Retina (tissue), 1 donor: Measurements from ENCODE around the gene NR2E3.
A peak's percentile ranks its signal among the peaks of the same experiment; 100 is the strongest.

Experiments used
- DNase-seq: peaks from one replicate; pipeline ENCODE4 v3.0.0-alpha.2; 2016

The NR2E3 gene

GRCh38 chr15:71810256-71811035 lies at the start of gene NR2E3:
TSS of gene NR2E3 (plus strand) at chr15:71810554. CDS start at chr15:71810744, 190 bp downstream.
- DNase-seq: no peak

DNA sequence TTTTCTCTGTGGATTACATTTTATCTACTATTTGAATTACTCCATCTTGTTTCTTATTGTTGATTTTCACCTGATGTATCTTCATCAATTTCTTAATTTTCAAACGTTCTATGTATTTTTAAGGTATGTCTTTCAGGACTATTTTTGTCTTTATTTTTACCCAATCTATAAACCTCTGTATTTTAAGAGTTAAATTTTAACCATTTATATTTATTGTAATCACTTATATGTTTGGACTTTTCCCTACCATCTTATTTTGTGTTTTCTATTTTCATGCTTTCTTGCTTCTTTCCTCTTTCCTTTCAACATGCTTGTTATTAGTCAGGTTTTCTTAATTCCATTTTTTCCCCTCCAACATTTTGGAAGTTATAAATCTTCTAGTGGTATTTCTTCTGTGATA lies 49.5 kb upstream of the NR2E3 start:
- DNase-seq: no peak

DNA sequence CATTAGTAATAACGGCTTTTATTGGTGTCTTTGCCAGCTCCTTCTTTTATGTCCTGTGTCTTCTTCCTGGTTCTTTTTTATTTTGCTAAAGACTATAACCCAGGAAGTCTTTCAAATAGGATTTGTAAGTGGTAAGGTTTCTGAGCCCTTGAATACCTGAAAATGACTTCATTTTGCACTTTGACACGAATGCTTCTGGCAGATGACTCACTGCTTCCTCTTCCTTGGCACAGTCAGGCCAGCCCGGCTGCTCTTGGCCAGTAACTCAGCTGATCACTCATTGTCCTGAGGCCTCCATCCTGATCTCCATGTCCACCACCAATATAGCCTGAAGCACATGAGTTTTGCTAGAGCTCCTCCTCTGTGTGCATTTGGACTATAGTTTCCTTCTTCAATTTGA lies 48.7 kb upstream of the NR2E3 start:
- no peak for DNase-seq

GRCh38 chr15:71768184-71768583 lies 42.2 kb upstream of the NR2E3 start:
- no peak for DNase-seq

- no peak for DNase-seq
Measured at GRCh38 chr15:71773206-71773859, 37.0 kb upstream of the NR2E3 start.

GRCh38 chr15:71775856-71776255 lies 34.5 kb upstream of the NR2E3 start:
- no peak for DNase-seq

DNA sequence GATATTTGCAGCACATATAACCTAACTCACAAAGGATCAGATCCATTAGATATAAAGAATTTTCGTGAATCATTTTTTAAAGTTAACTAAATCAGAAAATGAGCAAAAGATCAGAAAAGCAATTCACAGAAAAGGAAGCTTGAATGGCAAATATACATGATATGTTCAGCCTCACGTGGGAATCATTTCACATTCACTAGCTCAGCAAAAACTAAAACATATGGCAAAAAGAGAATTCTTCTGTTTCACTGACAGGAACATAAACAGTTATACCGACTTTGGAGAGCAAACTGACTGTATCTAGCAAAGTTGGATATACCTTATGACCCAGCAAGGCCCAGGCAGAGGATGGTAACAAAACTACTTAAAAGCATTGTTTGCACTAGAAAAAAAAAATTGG lies 34.0 kb upstream of the NR2E3 start:
- no peak for DNase-seq

DNA sequence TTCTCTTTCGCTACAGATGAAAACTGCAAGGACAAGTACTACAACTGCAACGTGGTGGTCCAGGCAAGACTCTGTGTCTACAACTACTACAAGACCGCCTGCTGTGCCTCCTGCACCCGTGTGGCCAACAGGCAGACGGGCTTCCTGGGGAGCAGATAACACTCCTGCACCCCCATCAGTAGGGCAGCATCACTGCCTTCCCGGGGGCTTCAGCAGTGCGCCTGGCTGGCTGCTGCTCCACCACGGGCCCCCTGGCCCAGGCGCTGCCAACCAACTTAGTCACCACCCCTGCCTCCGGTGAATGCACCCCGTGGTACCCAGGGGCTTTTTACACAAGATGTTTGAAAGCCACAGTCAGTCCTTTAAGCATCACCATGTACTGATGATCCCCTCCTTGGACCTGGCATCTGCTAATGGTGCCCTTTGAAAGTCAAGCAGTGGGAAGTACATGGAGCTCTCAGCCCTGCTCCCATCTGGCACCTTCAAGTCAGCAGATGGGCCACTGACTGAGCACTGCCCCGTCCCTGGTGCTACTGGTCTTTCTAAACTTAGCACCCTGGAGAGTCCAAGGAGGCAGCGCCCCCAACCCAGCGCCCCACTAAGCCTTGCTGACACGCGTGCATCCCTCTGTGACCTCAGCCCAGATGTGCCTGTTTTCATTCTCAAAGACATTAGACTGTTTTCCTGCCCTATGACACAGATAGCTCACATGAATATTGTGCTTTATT lies 33.0 kb upstream of the NR2E3 start:
- DNase-seq: no peak

DNA sequence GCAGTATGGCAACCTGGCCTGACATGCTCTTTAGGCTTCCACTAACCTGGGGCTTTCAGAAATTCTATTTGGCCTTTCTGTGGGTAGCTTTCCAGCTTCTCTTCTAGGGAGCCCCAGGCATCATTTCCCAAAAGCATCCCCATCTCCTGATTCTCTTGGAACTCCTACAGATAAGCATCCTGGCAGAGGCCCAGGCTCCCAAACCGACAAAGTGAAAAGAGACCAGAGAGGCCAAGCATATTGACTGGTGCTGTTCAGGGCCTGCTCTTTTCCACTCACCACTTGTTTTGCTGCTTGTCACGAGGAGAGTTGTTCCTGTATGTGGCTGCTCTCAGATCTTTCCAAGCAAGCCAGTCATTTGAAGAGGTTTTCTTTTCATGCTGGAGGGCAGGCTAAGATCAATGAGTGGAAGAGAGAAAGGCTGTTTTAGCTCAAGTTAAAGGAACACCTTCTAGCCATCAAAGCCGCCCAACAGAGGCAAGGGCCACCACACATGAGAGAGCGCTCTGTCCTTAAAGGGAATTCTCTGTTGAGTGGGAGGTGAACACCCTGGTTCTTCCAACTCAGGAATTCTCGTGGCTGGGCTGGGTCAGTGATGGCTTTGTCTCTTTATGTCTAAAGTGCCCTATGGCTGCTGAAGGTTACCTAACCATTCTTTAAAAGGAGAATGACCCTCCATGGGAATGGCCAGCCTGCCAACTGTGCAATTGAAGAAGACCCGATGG lies 31.1 kb upstream of the NR2E3 start:
- DNase-seq: no peak

DNA sequence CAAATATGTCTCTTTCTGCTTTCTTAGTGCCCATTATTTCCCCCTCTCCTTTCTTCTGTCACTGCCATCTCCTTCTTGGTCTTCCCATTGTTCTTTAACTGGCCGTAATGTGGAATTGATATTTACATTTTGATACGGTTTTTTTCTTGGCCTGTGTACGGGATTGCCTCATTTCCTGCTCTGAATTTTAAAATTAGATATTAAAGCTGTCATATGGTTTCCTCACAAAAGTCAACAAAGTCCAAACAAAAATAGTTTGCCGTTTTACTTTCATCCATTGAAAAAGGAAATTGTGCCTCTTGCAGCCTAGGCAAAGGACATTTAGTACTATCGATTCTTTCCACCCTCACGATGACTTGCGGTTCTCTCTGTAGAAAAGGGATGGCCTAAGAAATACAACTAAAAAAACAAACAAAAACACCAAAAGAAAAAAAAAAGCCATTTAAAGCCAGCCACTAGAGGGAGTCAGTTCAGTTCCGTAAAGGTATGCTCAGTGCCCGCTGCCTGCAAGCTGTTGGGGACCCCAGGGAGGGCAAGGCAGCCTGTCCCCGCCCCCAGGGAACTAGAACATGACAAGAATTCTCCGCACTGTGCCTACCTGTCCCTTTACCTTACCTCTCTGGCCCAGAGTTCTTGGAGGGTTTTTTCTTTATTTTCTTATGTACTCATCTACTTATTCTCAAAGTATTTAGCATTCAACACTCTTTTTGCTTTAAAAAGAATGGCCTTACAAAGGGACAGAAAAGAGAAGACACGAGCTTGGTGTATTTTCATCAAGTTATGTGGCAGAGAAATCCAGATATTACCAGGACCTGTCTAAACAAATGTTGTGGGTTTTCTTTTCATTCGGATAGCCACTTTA lies 30.0 kb upstream of the NR2E3 start:
- peak; percentile 51 for DNase-seq

DNA sequence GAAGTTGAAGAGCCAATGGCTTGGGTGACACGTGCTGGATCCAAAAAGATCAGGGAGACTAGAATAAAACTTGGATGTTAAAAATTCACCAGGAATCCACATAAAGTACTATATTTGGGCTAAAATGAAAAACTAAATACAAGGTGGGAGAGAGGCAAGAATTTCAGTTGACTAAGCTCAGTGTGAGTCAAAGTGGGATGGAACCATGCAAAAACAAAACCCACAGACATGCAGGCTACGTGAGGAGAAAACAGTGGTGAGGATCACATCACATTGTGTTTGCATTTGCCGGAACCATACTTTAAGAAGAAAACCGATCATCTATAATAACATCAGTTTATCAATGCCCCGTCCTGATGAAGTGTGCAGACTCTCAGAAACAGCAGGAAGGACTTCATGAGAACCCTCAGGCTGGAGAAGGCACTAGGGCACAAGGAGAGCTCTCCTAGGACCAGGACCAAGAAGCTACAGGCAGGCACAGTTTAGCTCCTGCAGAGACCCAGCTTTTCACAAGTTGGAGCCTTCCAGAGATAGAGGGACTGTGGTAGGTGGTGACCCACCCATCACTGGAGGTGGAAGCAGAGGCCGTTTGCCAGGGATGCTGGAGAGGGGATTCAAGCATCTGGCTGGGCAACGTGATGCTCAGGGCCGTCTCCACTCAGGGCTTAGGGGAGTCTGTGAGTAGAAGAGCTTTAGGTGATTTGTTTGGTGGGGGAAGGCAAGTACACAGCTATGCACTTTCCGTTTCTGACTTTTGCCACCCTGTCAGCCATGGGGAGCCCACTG lies 29.0 kb upstream of the NR2E3 start:
- no peak for DNase-seq

DNA sequence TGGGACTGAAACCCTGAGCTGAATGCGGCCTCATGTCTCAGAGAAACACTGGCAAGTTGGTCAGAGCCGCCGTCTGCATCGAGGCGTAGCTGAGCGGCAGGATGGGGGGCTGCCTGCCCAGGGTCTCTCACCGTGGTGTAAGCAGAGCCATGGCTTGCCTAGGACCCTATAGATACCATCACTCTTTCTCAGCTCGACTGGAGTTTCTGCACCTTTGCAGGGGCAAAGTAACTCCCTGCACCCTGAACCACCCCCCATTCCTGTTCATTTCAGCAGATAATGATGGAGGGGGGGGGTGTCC lies 28.4 kb upstream of the NR2E3 start:
- DNase-seq: no peak

DNA sequence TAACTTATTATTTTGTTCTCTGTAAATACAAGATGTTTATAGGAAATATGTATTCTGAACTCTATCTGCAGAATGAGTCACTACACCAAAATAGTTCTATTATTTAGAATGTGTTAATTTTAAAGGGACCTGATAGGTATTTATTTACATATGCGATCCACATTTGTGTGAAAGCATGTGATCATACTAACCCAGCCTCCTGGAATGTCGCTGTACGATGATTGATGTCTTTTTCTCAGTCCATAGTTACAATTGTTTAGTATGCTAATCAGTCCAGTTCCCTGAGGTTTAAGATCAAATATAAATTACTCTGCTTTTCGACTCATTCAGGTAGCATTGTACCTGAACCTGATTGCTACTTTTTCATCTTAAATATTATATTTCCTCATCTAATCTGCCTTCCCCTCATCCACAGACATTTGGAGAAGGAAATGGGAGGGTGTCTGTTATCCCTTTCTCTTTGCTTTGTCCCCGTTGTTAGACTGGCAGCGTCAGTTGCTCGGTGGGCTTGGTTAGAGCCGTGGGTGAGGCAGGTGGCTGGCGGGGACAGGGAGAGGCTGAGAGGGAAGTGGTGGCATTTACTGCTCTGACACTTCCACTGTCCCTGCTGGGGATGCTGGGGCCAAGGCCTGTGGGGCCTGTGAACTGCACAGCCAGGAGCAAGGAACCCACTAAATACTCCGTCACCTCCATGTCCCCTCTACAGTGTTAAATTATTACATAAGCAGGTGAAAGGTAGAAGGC lies 27.8 kb upstream of the NR2E3 start:
- DNase-seq: no peak

DNA sequence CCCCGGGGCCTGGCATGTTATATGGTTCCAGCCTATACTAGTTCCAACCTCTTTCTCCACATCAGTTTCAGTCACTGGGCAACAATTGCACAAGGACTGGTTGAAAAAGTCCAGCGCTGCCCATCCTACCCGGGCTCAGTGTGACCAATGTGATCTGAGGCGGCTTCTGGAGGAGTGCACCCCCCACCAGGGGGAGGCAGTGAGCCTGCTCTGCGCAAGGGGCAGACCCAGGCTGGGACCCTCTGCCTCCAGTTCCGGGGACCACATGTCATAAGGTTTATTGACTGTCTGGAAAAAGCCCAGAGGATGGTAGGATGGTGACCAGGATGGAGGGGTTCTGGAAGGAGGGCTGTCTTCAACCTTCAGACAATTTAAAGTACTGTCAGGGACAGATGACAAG lies 25.6 kb upstream of the NR2E3 start:
- no peak for DNase-seq

- DNase-seq: no peak
Measured at GRCh38 chr15:71785996-71786395, 24.4 kb upstream of the NR2E3 start.

DNA sequence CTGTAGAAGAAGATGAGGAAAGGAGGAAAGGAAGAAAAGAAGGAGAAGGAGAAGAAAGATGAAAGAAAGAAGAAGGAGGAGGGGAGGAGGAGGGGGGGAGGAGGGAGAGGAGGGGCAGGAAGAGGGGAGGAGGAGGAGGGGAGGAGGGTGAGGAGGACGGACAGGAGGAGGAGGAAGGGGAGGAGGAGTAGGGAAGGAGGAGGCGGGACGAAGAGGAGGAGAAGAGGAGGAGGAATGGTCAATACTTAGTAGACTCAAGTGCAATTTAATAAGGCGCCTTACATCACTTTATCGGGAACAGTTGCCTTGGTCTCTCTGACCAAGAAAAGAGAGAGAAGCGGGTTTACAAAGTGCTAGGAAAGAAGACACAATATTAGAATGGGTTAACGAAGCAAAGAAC lies 23.7 kb upstream of the NR2E3 start:
- no peak for DNase-seq

DNA sequence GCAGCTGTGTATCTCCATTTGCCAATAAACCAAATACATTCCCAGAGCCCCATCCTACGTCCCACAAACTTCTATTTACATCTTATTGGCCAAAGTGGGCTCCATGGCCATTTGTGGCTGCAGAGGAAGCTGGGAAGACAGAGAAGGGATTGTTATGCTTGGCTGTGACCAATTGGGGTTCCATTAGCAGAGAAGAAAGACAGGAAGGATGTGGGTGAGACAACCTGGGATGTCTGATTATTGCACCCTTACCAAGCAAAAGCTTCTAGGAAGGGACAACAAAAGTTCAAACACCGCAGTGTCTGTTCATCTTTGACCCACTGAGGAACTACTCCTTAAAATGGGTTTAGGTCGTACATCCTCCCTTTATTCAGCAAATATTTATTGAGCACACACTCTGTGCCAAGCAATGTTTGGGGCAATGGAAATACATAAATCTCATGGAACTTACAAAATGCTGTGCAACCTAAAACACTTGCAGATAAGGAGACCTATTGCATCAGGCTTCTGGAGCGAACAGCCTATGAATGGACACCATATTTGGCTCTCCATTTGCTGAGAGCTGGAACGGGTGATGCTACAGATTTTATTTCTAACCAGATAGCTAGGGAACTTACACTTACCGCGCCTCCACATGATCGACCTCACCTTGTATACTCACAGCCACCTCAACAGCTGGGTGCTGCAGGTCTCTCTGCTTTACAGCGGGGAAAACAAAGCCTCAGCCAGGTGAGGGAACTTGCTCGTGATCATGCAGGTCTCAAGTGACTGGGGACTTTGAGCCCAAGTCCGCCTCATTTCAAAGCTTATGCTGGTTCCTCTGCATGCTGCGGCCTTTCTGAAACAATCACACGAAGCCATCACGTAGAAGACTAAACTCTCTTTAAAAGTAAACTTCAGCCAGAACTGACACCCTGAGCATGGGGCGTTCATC lies 21.4 kb upstream of the NR2E3 start:
- DNase-seq: no peak

DNA sequence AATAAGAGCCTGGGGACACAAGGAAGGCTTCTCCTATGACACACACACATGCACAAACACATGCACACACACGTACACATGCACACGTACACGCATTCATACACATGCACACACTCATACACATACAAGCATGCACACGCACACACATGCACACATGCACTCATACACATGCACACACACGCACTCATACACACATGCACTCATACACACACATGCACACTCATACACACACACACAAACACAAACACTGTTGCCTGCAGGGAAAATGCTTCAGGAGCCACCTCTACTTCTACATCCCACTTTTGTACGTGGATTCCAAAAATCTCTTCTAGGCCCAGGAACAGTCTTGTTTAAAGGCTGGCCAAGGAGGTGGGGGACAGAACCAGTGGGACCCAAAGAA lies 20.7 kb upstream of the NR2E3 start:
- DNase-seq: no peak

GRCh38 chr15:71790081-71790480 lies 20.3 kb upstream of the NR2E3 start:
- DNase-seq: no peak

GRCh38 chr15:71791975-71792374 lies 18.4 kb upstream of the NR2E3 start:
- DNase-seq: no peak
